Liver (tissue), 9 donors: Measurements from ENCODE around the gene XYLT2. TPM values are rescaled to one million over a fixed set of nuclear protein-coding genes. Genes with fewer than 3 reads are reported as not detected.

Source experiments
- DNase-seq: peaks from one replicate; pipeline ENCODE4 v3.0.0-alpha.2; 2017; ENCODE audit warnings: low spot score
- H3K27ac ChIP-seq, 2 donors: one replicate each; pipeline ENCODE4 v1.7.0; 2013; ENCODE audit warnings: inconsistent platforms in 2 of 2, low read length in 2 of 2, control low read depth in 1 of 2, low read depth in 1 of 2, mild to moderate bottlenecking in 1 of 2
- H3K27me3 ChIP-seq, 4 donors: one replicate each; pipeline versions ENCODE4 v1.6.1 to v1.7.0; 2013; ENCODE audit warnings: low read length in 3 of 4, inconsistent platforms in 1 of 4, mild to moderate bottlenecking in 1 of 4, moderate library complexity in 1 of 4; ENCODE audit not compliant: control insufficient read depth in 4 of 4, insufficient read depth in 4 of 4
- H3K36me3 ChIP-seq, 4 donors: one replicate each; pipeline versions ENCODE4 v1.6.1 to v1.7.0; 2013; ENCODE audit warnings: low read length in 3 of 4, mild to moderate bottlenecking in 3 of 4, low read depth in 1 of 4, moderate library complexity in 1 of 4; ENCODE audit not compliant: control insufficient read depth in 4 of 4, insufficient read depth in 3 of 4
- H3K4me1 ChIP-seq, 4 donors: one replicate each; pipeline versions ENCODE4 v1.6.1 to v1.7.0; 2013; ENCODE audit warnings: low read length in 3 of 4, mild to moderate bottlenecking in 3 of 4, moderate library complexity in 1 of 4; ENCODE audit not compliant: control insufficient read depth in 4 of 4, insufficient read depth in 4 of 4
- H3K4me3 ChIP-seq, 3 donors: one replicate each; pipeline versions ENCODE4 v1.6.1 to v1.7.0; 2013; ENCODE audit warnings: low read length in 3 of 3, control low read depth in 1 of 3, low read depth in 1 of 3, mild to moderate bottlenecking in 1 of 3
- H3K9ac ChIP-seq, 2 donors: one replicate each; pipeline ENCODE4 v1.7.0; 2013; ENCODE audit warnings: low read length in 2 of 2, mild to moderate bottlenecking in 2 of 2, moderate library complexity in 2 of 2, control low read depth in 1 of 2, low read depth in 1 of 2
- H3K9me3 ChIP-seq, 4 donors: one replicate each; pipeline versions ENCODE4 v1.6.1 to v1.7.0; 2013; ENCODE audit warnings: low read length in 3 of 4; ENCODE audit not compliant: control insufficient read depth in 4 of 4
- ATF3 ChIP-seq: IDR thresholded peaks from 2 replicates; pipeline ENCODE4 v1.6.1; 2016; ENCODE audit warnings: antibody characterized with exemption
- EGR1 ChIP-seq, 2 donors: IDR thresholded peaks; 2 replicates each; pipeline ENCODE4 v1.6.1; 2016 to 2018; ENCODE audit warnings: antibody characterized with exemption in 2 of 2, low read depth in 2 of 2
- FOXA1 ChIP-seq: IDR thresholded peaks from 2 replicates; pipeline ENCODE4 v1.6.1; 2016; ENCODE audit warnings: antibody characterized with exemption
- GABPA ChIP-seq, 2 donors: IDR thresholded peaks in 1 of 2; conservative IDR thresholded peaks in 1 of 2; 2 replicates each; pipeline ENCODE4 v1.6.1; 2016; ENCODE audit warnings: antibody characterized with exemption in 2 of 2, mild to moderate bottlenecking in 1 of 2, moderate library complexity in 1 of 2
- HNF4A ChIP-seq, 2 donors: conservative IDR thresholded peaks; 2 replicates each; pipeline ENCODE4 v1.6.1; 2016; ENCODE audit warnings: antibody characterized with exemption in 2 of 2, mild to moderate bottlenecking in 2 of 2
- JUND ChIP-seq, 2 donors: IDR thresholded peaks; 2 replicates each; pipeline ENCODE4 v1.6.1; 2016; ENCODE audit warnings: antibody characterized with exemption in 2 of 2
- NR2F2 ChIP-seq: IDR thresholded peaks from 2 replicates; pipeline ENCODE4 v1.6.1; 2016; ENCODE audit warnings: antibody characterized with exemption
- RAD21 ChIP-seq, 2 donors: IDR thresholded peaks; 2 replicates each; pipeline ENCODE4 v1.6.1; 2016; ENCODE audit warnings: antibody characterized with exemption in 2 of 2, mild to moderate bottlenecking in 2 of 2
- REST ChIP-seq: IDR thresholded peaks from 2 replicates; pipeline ENCODE4 v1.6.1; 2016; ENCODE audit warnings: antibody characterized with exemption, mild to moderate bottlenecking
- RXRA ChIP-seq, 2 donors: IDR thresholded peaks; 2 replicates each; pipeline ENCODE4 v1.6.1; 2017 to 2018; ENCODE audit warnings: antibody characterized with exemption in 2 of 2, mild to moderate bottlenecking in 1 of 2
- SP1 ChIP-seq: IDR thresholded peaks from 2 replicates; pipeline ENCODE4 v1.6.1; 2018; ENCODE audit warnings: antibody characterized with exemption, mild to moderate bottlenecking
- TAF1 ChIP-seq: conservative IDR thresholded peaks from 2 replicates; pipeline ENCODE4 v1.6.1; 2016; ENCODE audit warnings: antibody characterized with exemption, mild to moderate bottlenecking
- YY1 ChIP-seq: IDR thresholded peaks from 2 replicates; pipeline ENCODE4 v1.6.1; 2016; ENCODE audit warnings: antibody characterized with exemption, mild to moderate bottlenecking
- WGBS: extraction: QIAGEN DNeasy Blood & Tissue Kit; methylation state at CpG from one replicate; pipeline ENCODE4 v1.1.7; 2013; 5-methylcytosine and 5-hydroxymethylcytosine counted together
- polyA plus RNA-seq, 2 donors: library from polyadenylated mRNA; stranded (reverse) in 1 of 2; unstranded in 1 of 2; fragments of 200-250 nt in 1 of 2; fragments of >200 nt in 1 of 2; fragmentation: Nextera tagmentation in 1 of 2; extraction: Ambion mirVana in 1 of 2; gene quantifications; one replicate each; pipeline versions ENCODE4 v1.2.1 to v1.2.3, GENCODE V29; 2013 to 2015
- total RNA-seq, 2 donors: library from RNA; depleted of rRNA; stranded (reverse); fragments of >200 nt; gene quantifications; one replicate each; pipeline ENCODE4 v1.2.3, GENCODE V29; 2014
- TF ChIP-seq, protein P1 (sequence below): IDR thresholded peaks from 2 replicates; pipeline ENCODE4 v1.6.1; 2016; ENCODE audit warnings: antibody characterized with exemption
- TF ChIP-seq, protein P2 (sequence below): fragments of 150-350 bp; IDR thresholded peaks from 2 replicates; pipeline ENCODE4 v1.5.1; 2017; ENCODE audit warnings: improper control_type of control experiment, low read depth, low read length; ENCODE audit not compliant: missing input control
- donor health status: healthy.
- donor health status: healthy.
- donor health status: healthy.
- donor health status: healthy.
- donor health status: healthy.

XYLT2 gene
- total and polyA plus RNA-seq, 4 donors = 5.3 to 11.3 (median 8.2) TPM

DNA sequence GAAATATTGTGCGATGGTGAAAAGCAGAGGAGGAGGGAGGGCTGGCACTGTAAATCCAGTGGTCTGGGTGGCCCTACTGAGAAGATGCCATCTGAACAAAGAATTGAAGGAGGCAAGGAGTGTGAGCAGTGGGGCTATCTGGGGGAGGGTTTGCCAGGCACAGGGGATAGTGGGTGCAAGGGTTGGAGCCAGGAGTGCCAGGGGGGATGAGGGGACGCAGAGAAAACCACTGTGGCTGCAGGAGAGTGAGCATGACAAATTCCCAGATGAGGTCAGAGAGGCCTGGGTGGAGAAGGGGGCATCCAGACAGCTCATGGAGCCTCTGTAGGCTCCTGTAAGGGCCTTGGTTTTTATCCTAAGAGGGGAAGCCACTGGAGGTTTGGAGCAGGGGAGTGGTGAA lies 4.8 kb downstream of the XYLT2 start:
- no peak overlapping the region for H3K4me3 ChIP-seq

DNA sequence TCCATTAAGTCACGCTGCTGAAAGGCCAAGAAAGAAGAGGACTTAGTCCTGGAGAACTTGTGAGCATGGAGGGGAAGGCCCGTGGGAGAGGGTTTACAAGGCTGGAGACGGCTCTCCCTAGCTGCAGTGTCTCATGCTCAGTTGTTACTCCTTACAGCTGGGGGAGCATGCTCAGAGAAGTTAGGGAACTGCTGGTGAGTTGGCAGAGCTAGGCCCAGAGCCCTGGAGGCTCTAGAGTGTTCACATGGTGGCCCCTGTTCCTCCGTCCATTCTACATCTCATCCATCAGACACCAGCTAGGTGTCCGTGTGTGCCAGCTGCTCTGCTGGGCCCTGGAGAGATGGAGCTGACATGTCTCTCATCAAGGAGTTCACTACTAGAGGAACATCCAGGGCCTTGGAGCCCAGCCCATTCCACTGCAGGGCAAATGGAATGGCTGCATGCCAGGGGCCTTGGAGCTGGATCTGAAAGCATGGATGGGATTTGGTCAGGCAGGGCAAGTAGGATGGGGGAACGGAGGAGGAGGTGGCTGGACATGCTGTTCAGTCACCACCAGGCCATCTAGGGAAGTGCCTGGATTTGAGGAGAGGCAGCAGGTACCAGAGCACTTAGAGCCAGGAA lies 6.3 kb downstream of the XYLT2 start:
- H3K27ac ChIP-seq = no peak overlapping the region
- H3K9me3 ChIP-seq = no peaks in the 10 kb centered on the region
- H3K27me3 ChIP-seq = no peaks in the 10 kb centered on the region
- no peak overlapping the region for H3K4me3 ChIP-seq
- H3K36me3 ChIP-seq = peaks cover 1 to 27% (median 8%) of the 10 kb centered on the region in 4 donors
- H3K9ac ChIP-seq = no peak overlapping the region
- TF ChIP-seq NR2F2 (no peak), TAF1 (no peak), HNF4A (conservative IDR thresholded peaks at IDR 0.05) (no peak), JUND (IDR thresholded peaks at IDR 0.05) (no peak), RXRA (IDR thresholded peaks at IDR 0.05) (no peak), EGR1 (IDR thresholded peaks at IDR 0.05; ENCODE audit: low read depth in 2 of 2) (no peak), YY1 (no peak), REST (no peak), FOXA1 (no peak), ATF3 (no peak), SP1 (no peak), RAD21 (IDR thresholded peaks at IDR 0.05) (no peak), GABPA (IDR thresholded peaks at IDR 0.05 in 1 of 2, conservative IDR thresholded peaks at IDR 0.05 in 1 of 2) (no peak)
- TF ChIP-seq, protein P1, sequence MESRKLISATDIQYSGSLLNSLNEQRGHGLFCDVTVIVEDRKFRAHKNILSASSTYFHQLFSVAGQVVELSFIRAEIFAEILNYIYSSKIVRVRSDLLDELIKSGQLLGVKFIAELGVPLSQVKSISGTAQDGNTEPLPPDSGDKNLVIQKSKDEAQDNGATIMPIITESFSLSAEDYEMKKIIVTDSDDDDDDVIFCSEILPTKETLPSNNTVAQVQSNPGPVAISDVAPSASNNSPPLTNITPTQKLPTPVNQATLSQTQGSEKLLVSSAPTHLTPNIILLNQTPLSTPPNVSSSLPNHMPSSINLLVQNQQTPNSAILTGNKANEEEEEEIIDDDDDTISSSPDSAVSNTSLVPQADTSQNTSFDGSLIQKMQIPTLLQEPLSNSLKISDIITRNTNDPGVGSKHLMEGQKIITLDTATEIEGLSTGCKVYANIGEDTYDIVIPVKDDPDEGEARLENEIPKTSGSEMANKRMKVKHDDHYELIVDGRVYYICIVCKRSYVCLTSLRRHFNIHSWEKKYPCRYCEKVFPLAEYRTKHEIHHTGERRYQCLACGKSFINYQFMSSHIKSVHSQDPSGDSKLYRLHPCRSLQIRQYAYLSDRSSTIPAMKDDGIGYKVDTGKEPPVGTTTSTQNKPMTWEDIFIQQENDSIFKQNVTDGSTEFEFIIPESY = no peak
- 91% methylated on average over 6 of the region's 6 CpGs for WGBS
- no peak for DNase-seq
- H3K4me1 ChIP-seq = peaks cover 0 to 3% (median 1%) of the 10 kb centered on the region in 4 donors

More for the DNA sequence above, 4.8 kb downstream of the XYLT2 start:
- TF ChIP-seq, protein P2, sequence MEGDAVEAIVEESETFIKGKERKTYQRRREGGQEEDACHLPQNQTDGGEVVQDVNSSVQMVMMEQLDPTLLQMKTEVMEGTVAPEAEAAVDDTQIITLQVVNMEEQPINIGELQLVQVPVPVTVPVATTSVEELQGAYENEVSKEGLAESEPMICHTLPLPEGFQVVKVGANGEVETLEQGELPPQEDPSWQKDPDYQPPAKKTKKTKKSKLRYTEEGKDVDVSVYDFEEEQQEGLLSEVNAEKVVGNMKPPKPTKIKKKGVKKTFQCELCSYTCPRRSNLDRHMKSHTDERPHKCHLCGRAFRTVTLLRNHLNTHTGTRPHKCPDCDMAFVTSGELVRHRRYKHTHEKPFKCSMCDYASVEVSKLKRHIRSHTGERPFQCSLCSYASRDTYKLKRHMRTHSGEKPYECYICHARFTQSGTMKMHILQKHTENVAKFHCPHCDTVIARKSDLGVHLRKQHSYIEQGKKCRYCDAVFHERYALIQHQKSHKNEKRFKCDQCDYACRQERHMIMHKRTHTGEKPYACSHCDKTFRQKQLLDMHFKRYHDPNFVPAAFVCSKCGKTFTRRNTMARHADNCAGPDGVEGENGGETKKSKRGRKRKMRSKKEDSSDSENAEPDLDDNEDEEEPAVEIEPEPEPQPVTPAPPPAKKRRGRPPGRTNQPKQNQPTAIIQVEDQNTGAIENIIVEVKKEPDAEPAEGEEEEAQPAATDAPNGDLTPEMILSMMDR = no peak
- Histone ChIP-seq H3K27me3 (no peaks in the 10 kb centered on the region), H3K27ac (no peak overlapping the region), H3K9ac (no peak overlapping the region), H3K9me3 (no peaks in the 10 kb centered on the region), H3K36me3 (peaks cover 0 to 15% (median 3%) of the 10 kb centered on the region in 4 donors), H3K4me1 (peaks cover 3 to 11% (median 8%) of the 10 kb centered on the region in 4 donors)
- WGBS = 96% methylated on average over 2 of the region's 2 CpGs
- DNase-seq = no peak
